HG03135 (cell line): ENCODE results near the gene CACNA1D.

ENCODE experiments used
- ATAC-seq: cut with Tn5 transposase; IDR thresholded peaks from one replicate; pipeline ENCODE4 v1.9.1; 2021; ENCODE audit warnings: mild to moderate bottlenecking, moderate library complexity; ENCODE audit not compliant: unreplicated experiment

CACNA1D gene

GRCh38 chr3:53803124-53803815 is 308.9 kb downstream of the CACNA1D start:
- no peak for ATAC-seq

DNA sequence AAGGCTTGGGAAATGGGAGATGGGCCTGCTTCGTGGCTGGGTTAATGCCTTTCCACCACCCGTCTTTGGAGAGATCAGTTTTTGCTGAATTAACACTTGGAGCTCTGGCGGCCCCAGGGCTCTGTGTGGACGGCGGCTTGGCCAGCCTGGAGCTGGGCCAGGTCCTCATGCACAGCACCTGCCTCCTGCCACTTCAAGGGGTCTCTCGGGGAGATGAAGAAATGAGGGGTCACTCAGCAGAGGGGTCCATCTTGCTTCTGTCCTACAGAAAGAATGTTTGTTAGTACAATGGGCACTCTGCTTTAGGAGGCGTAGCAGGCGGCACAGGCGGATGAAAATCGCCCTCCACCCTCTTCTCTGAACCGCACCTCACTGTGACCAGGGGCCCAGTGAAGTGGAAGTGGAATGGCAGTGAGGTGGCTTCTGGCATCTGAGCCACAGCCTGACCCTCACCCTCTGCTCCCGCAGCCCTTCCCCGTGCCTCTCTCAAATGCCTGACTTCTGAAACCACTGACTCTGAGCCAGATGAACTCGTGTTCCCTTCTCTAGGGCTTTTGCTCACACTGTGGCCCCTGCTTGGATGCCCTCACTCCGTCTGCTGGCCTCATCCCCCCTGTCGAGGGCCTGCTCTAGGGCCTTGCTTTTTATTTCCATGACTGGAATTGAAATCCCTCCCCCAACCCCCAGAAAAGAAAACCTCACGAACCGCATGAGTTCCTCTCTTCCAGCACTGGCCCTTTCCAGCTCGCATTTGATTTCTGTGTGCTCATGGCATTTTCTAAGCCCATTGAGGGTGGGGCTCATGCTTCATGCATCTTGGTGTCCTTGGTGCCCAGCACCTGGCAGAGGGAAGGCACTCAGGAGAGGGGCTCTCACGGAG is 309.6 kb downstream of the CACNA1D start:
- no peak for ATAC-seq

DNA sequence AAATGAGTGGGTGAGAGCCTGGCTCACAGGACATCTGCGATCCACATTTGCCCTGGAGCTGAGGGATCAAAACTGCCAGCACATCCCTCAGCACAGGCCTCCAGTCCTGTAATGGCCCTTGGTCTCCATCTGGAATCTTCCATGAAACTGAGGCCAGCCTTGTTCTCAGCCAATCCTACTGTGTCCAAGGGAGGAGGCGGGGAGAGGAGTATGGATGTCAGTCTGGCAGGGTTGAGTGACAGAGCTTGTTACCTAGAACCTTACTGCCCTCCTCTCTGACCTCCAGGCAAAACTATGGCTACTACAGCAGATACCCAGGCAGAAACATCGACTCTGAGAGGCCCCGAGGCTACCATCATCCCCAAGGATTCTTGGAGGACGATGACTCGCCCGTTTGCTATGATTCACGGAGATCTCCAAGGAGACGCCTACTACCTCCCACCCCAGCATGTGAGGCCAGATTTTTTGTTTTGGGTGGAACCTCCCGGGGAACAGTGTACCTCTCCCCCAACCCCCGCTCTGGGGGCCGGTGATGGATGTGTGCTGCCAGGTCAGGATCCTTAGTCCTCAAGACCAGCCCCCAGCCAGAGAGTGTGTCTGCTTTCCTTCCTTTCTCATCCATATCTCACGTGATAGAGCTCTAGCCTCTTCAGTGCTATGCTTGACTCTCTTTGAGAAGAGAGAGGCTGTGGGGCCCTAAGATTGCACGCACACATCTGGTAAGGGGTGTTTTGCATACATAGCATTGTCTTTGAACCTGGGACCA is 310.5 kb downstream of the CACNA1D start:
- peak; percentile 68 for ATAC-seq

- no peak for ATAC-seq
Measured at GRCh38 chr3:53805463-53806159, 311.2 kb downstream of the CACNA1D start.

DNA sequence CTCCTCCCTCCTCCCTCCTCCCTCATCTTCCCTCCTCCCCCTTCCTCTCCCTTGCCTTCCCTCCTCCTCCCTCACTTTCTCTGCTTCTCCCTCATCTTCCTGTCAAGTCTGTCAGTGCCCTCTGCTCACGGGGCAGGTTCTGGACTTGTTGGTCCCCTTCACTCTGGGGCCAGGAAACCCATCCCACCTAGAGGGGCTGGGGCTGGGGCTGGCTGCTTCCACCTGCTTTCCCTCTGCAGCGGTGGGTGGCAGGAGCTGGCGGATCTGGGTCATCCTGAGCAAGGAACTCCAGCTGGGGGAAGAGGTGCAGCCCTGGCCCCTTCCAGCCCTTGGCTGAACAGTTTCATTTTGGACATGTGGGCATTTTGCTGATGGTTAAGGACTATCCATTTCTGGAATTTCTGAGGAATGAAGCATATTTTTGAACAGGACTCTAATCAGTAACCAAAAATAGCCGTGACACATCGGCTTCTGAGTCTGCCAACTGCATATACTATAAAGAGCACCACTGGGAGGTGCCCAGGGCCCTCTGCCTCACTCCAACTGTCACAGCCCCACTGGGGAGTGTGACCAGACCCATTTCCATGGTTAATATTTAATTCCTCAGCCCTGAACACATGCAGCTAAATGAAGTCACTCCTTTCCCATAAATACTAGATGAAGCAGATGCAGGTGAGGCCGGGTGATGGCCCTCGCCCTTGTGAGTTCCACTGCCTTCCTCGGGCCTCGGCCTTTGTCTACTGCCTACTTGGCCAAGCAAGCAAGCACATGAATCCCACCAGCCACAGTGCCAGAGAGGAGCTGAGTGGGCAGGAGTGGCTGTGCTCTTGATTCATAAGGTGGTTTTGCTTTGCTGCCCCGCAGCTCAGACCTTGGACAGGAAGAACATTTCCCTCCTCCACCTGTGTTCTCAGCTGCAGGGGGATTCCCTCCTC is 312.0 kb downstream of the CACNA1D start:
- no peak for ATAC-seq

DNA sequence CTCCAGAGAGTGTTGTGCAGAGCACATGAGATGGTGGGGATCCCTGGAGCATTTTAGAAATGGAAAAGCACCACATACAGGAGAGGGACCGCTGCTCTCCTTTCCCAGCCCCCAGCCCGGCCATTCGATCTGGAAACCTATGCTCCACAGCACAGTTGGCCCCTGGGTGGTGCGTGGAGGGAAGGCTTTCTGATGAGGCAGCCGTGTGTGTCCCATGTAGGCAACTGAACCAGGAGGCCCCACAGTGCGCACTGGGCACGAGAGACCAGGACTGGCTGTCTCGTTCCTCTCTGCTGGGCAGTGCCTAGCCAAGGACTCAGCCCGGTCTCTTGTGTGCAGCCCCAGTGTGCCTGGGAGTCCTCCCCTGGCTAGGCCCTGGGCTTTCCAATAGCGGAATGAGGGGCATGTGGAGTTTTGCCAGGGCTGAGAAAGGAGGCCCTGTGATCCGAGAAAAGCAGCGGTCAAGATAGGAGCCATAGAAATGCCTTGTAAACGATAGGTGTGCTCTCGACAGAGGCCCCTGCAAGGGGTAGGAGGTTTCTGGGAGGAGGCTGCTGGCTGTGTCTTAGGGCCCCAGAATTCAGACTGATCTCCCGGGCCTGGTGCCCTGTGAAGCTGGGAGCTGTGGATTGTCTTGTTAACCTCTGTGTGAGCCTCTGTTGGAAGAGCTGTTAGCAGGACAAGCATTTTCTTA is 312.9 kb downstream of the CACNA1D start:
- ATAC-seq = no peak

- no peak for ATAC-seq
Measured at GRCh38 chr3:53808496-53808895, 314.1 kb downstream of the CACNA1D start.

GRCh38 chr3:53809267-53809666 is 314.9 kb downstream of the CACNA1D start:
- no peak for ATAC-seq

GRCh38 chr3:53809764-53810400 is 315.5 kb downstream of the CACNA1D start:
- no peak for ATAC-seq

GRCh38 chr3:53811143-53811927 is 316.9 kb downstream of the CACNA1D start:
- no peak for ATAC-seq

DNA sequence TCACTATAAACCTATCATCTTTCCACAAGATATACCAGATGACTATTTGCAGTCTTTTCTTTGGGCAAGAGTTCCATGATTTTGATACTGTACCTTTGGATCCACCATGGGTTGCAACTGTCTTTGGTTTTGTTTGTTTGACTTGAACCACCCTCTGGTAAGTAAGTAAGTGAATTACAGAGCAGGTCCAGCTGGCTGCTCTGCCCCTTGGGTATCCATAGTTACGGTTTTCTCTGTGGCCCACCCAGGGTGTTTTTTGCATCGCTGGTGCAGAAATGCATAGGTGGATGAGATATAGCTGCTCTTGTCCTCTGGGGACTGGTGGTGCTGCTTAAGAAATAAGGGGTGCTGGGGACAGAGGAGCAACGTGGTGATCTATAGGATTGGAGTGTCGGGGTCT is 318.0 kb downstream of the CACNA1D start:
- ATAC-seq = no peak

DNA sequence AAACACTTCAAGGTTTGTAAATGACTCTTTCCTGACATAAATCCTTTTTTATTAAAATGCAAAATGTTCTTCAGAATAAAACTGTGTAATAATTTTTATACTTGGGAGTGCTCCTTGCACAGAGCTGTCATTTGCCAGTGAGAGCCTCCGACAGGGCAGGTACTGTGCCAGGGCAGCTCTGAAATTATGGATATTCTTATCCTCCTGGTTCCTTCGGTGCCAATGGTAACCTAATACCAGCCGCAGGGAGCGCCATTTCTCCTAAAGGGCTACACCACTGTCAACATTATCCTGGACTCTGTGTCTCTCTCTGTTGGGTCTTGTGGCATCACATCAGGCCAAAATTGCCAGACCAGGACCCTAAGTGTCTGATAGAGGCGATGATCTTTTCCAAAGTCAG is 318.8 kb downstream of the CACNA1D start:
- ATAC-seq = no peak

DNA sequence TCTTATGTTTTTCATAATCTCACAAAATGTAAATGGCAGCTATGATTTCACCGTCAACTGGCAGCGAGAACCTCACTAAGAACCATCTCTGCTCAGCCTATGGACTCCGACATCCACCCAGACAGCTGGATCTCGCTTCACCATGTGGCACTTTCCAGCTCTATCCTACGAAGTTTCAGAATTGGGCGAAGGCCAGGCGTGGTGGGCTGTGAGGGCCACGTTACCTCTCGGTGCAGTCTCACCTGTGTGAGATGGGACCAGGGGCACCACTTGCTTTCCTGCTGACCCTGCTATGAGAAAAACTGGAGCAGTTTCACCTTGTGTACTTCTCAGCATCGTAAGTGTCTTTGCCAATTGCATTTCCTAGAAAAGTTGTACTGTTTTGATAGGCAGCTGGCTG is 319.5 kb downstream of the CACNA1D start:
- ATAC-seq = no peak

GRCh38 chr3:53815067-53815466 is 320.7 kb downstream of the CACNA1D start:
- no peak for ATAC-seq

DNA sequence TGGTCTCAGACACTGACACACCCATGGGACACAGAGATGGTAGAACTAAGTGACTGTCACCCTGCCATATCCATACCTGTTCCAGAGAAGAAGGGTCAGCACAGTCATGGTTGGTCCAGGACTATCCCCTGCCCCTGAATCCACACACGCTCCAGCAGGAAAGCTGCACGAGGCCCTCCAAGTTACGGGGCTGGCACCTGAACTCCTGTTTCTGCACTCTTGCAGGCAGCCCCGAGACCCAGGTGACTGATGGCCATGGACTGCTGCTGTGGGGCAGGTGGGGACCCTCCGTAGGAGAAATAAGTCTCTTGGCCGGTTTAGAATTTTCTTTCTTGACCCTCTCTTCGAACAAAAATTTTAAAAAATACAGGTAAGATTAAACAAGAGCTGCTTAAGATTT is 321.2 kb downstream of the CACNA1D start:
- no peak for ATAC-seq

DNA sequence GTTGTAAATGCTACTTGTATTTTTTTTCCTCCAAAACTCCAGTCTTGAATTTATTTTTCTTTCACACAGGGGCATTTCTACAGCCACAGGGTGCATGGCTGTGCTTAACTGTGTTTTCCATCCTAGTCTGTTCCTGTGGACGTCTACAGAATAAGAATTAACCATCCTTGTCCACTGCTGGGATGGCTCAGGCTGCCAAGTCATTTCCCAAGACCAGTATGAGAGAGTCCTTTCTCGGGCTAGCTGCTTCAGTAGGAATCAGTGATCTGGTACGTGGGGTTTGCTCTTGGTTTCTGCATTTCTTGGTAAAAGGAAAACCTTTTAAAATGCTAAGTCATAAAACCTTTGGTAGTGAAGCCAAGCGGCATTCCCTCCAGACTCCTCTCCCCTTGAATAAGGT is 322.0 kb downstream of the CACNA1D start:
- ATAC-seq = no peak

DNA sequence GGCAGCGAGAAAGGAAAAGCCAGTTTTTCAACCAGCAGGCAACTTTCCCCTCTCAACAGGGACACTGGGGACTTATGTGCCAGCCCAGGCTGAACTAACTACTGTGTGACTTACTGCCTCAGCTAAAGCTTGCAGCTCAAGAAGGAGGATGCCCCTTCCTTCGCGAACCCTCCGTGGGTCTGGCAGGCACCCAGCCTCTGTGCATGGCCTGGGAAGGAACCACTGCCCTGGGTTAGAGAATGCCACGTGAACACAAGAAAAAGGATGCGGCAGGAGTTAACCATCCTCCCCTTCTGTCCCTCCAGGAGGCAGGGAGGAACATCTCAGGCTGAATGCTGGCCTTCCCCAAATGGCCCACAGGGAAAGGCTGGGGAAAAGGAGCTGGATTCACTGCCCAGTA is 322.8 kb downstream of the CACNA1D start:
- no peak for ATAC-seq

GRCh38 chr3:53817809-53818208 is 323.4 kb downstream of the CACNA1D start:
- no peak for ATAC-seq
